Uterus (tissue), 2 donors: ENCODE measurements around the gene CDK6.

ENCODE experiments used
- POLR2A ChIP-seq, 2 donors: fragments of 450-650 bp; IDR thresholded peaks; one replicate each; pipeline ENCODE4 v1.6.1; 2016; ENCODE audit warnings: antibody characterized with exemption in 2 of 2, mild to moderate bottlenecking in 1 of 2, moderate library complexity in 1 of 2
- TF ChIP-seq, protein P1 (sequence below), 4 experiments: fragments of 200-600 bp in 2 of 4; fragments of 450-650 bp in 2 of 4; sonication (generic) in 2 of 4; IDR thresholded peaks; one replicate each; pipeline ENCODE4 v1.5.1; 2016 to 2019; ENCODE audit warnings: antibody characterized with exemption in 4 of 4, mild to moderate bottlenecking in 2 of 4, moderate library complexity in 1 of 4

- TF ChIP-seq, protein P1, sequence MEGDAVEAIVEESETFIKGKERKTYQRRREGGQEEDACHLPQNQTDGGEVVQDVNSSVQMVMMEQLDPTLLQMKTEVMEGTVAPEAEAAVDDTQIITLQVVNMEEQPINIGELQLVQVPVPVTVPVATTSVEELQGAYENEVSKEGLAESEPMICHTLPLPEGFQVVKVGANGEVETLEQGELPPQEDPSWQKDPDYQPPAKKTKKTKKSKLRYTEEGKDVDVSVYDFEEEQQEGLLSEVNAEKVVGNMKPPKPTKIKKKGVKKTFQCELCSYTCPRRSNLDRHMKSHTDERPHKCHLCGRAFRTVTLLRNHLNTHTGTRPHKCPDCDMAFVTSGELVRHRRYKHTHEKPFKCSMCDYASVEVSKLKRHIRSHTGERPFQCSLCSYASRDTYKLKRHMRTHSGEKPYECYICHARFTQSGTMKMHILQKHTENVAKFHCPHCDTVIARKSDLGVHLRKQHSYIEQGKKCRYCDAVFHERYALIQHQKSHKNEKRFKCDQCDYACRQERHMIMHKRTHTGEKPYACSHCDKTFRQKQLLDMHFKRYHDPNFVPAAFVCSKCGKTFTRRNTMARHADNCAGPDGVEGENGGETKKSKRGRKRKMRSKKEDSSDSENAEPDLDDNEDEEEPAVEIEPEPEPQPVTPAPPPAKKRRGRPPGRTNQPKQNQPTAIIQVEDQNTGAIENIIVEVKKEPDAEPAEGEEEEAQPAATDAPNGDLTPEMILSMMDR (IDR thresholded peaks at IDR 0.05): no peak
- no peak for TF ChIP-seq POLR2A (IDR thresholded peaks at IDR 0.05)
Measured at GRCh38 chr7:92798517-92799249, 37.7 kb downstream of the CDK6 start.
